ENCODE results near the gene GAK.

GRCh38 chr4:930827-931193 is 1.3 kb downstream of the GAK start:
- TF ChIP-seq CTCF (IDR thresholded peaks at IDR 0.05): no peak
- TF ChIP-seq POLR2AphosphoS5 (IDR thresholded peaks at IDR 0.05): no peak
- TF ChIP-seq POLR2A (IDR thresholded peaks at IDR 0.05): no peak

All from gastroesophageal sphincter (tissue), 3 donors.